Astrocyte (in vitro differentiated cells and primary cell): ENCODE results near the gene HAT1.

Experiments used
- EZH2 ChIP-seq: IDR thresholded peaks from 2 replicates; pipeline ENCODE4 v1.6.1; 2012; ENCODE audit warnings: mild to moderate bottlenecking, low read length, inconsistent platforms; ENCODE audit not compliant: insufficient read depth
- TF ChIP-seq, protein P1 (sequence below): IDR thresholded peaks from 2 replicates; pipeline ENCODE4 v1.5.1; 2011; ENCODE audit warnings: low read depth, mild to moderate bottlenecking, inconsistent platforms, low read length, moderate library complexity; ENCODE audit not compliant: insufficient read depth

DNA sequence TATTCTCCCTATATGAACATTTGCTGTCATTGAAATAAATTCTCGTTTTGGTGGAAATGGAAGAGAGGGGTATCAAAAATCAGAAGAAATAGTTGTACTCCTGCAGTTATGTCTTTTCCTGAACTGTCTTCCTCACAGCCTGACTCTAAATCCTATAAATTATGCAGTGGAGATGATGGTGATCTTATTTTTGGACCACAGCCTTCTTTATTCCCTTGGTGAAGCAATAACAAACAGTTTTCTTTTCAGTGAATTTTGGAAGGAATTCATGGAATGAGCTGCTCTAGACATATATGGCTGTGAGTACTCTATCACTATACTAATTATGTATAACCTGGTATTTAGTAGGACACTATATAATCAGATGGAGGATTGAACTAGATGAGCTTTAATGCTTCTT is 26.5 kb upstream of the HAT1 start:
- TF ChIP-seq, protein P1, sequence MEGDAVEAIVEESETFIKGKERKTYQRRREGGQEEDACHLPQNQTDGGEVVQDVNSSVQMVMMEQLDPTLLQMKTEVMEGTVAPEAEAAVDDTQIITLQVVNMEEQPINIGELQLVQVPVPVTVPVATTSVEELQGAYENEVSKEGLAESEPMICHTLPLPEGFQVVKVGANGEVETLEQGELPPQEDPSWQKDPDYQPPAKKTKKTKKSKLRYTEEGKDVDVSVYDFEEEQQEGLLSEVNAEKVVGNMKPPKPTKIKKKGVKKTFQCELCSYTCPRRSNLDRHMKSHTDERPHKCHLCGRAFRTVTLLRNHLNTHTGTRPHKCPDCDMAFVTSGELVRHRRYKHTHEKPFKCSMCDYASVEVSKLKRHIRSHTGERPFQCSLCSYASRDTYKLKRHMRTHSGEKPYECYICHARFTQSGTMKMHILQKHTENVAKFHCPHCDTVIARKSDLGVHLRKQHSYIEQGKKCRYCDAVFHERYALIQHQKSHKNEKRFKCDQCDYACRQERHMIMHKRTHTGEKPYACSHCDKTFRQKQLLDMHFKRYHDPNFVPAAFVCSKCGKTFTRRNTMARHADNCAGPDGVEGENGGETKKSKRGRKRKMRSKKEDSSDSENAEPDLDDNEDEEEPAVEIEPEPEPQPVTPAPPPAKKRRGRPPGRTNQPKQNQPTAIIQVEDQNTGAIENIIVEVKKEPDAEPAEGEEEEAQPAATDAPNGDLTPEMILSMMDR = no peak
- TF ChIP-seq EZH2 = no peak
